GM12878 (cell line): ENCODE data around the gene TBC1D1. TPM values are rescaled to one million over a fixed set of nuclear protein-coding genes. Genes with fewer than 3 reads are reported as not detected.

Source experiments
- ATAC-seq: fragments of 200-7000 bp; cut with Tn5 transposase; 3 replicates; pipeline ENCODE4 v1.9.1; 2020; ENCODE audit warnings: mild to moderate bottlenecking, moderate library complexity
- BruUV-seq: library from RNA; stranded (reverse); fragments of 400-500 nt; replicated peaks from 2 replicates; lab custom pipeline; 2021; lab: Mats Ljungman, UMichigan
- CTCF ChIA-PET: fragments of 300-600 bp; sonication (Branson Sonifier 250); formaldehyde crosslinking; extraction: SDS; loops from one replicate; lab custom pipeline; 2021; ENCODE audit warnings: inconsistent platforms; lab: Yijun Ruan, JAX
- POLR2A ChIA-PET: fragments of 350-600 bp; formaldehyde crosslinking; extraction: SDS; loops from one replicate; lab custom pipeline; 2021; ENCODE audit warnings: inconsistent platforms; lab: Charles Lee
- RAD21 ChIA-PET: fragments of 300-600 bp; sonication (Branson Sonifier 250); formaldehyde crosslinking; loops from one replicate; lab custom pipeline; 2023; ENCODE audit warnings: antibody characterized with exemption; ENCODE audit not compliant: unreplicated experiment; lab: Charles Lee
- SMC1A ChIA-PET: fragments of 300-600 bp; sonication (Branson Sonifier 250); formaldehyde crosslinking; loops from one replicate; lab custom pipeline; 2023; ENCODE audit not compliant: unreplicated experiment, uncharacterized antibody; lab: Charles Lee
- DNase-seq: peaks from one replicate; pipeline ENCODE4 v3.0.0-alpha.2; 2011; ENCODE audit warnings: low read depth, low spot score
- FAIRE-seq: peaks from 3 replicates; lab custom pipeline; 2011; peaks lifted over from hg19 to GRCh38; lab: Jason Lieb, UNC
- H2AFZ ChIP-seq: 2 replicates; pipeline ENCODE4 v1.6.0; 2011; ENCODE audit warnings: low read depth, low read length, control low read depth; ENCODE audit not compliant: control insufficient read depth
- H3K27ac ChIP-seq: 2 replicates; pipeline ENCODE4 v1.5.1; 2011; ENCODE audit warnings: control low read depth; ENCODE audit not compliant: control insufficient read depth, insufficient read depth
- H3K27me3 ChIP-seq, 2 experiments: replicated peaks in 1 of 2; 2 replicates each; pipeline versions ENCODE4 v1.6.0 to v1.6.1; 2011; ENCODE audit warnings: low read length in 1 of 2; ENCODE audit not compliant: control insufficient read depth in 2 of 2, insufficient read depth in 2 of 2
- H3K36me3 ChIP-seq, 2 experiments: 2 replicates each; pipeline ENCODE4 v1.5.1; 2011; ENCODE audit warnings: low read length in 1 of 2; ENCODE audit not compliant: control insufficient read depth in 2 of 2, insufficient read depth in 2 of 2
- H3K4me1 ChIP-seq: 2 replicates; pipeline ENCODE4 v1.6.1; 2011; ENCODE audit warnings: mild to moderate bottlenecking, low read length, moderate library complexity, mixed read lengths; ENCODE audit not compliant: control insufficient read depth, insufficient read depth
- H3K4me2 ChIP-seq: 2 replicates; pipeline ENCODE4 v1.6.0; 2011; ENCODE audit warnings: control low read depth; ENCODE audit not compliant: control insufficient read depth, insufficient read depth
- H3K4me3 ChIP-seq: fragments of 200-600 bp; sonication (generic); 2 replicates; pipeline ENCODE4 v1.5.1; 2016
- H3K79me2 ChIP-seq: 2 replicates; pipeline ENCODE4 v1.6.0; 2011; ENCODE audit warnings: low read length; ENCODE audit not compliant: control insufficient read depth, insufficient read depth
- H3K9ac ChIP-seq: 2 replicates; pipeline ENCODE4 v1.8.0; 2011; ENCODE audit warnings: low read length, control low read depth, mixed read lengths; ENCODE audit not compliant: control insufficient read depth, insufficient read depth
- H3K9me3 ChIP-seq: replicated peaks from 3 replicates; pipeline ENCODE4 v1.5.1; 2011; ENCODE audit warnings: mild to moderate bottlenecking, low read length; ENCODE audit not compliant: control insufficient read depth, insufficient read depth
- H4K20me1 ChIP-seq: 2 replicates; pipeline ENCODE4 v1.6.0; 2011; ENCODE audit not compliant: control insufficient read depth, insufficient read depth
- E2F8 ChIP-seq: fragments of 450-650 bp; IDR thresholded peaks from 2 replicates; pipeline ENCODE4 v1.6.1; 2018; ENCODE audit warnings: mild to moderate bottlenecking, low read depth, moderate library complexity; ENCODE audit not compliant: partially characterized antibody
- IKZF1 ChIP-seq: fragments of 450-650 bp; conservative IDR thresholded peaks from 2 replicates; pipeline ENCODE4 v1.6.1; 2017; ENCODE audit warnings: antibody characterized with exemption, mild to moderate bottlenecking
- IKZF2 ChIP-seq, 2 experiments: fragments of 450-650 bp; IDR thresholded peaks; 2 replicates each; pipeline ENCODE4 v1.6.1; 2017; ENCODE audit warnings: mild to moderate bottlenecking in 2 of 2, moderate library complexity in 2 of 2
- MLLT1 ChIP-seq: fragments of 450-650 bp; IDR thresholded peaks from 2 replicates; pipeline ENCODE4 v1.6.1; 2016; ENCODE audit warnings: mild to moderate bottlenecking
- MTA2 ChIP-seq: fragments of 450-650 bp; IDR thresholded peaks from 2 replicates; pipeline ENCODE4 v1.6.1; 2016; ENCODE audit warnings: low read depth, mild to moderate bottlenecking, moderate library complexity
- NFIC ChIP-seq: IDR thresholded peaks from 2 replicates; pipeline ENCODE4 v1.6.1; 2012; ENCODE audit warnings: low read depth, mild to moderate bottlenecking, inconsistent platforms, low read length, moderate library complexity
- POLR2AphosphoS5 ChIP-seq: IDR thresholded peaks from 2 replicates; pipeline ENCODE4 v1.6.1; 2011; ENCODE audit warnings: mild to moderate bottlenecking, low read length, inconsistent platforms
- SPI1 ChIP-seq: IDR thresholded peaks from 2 replicates; pipeline ENCODE4 v1.6.1; 2011; ENCODE audit warnings: low read depth, mild to moderate bottlenecking, low read length, moderate library complexity, borderline replicate concordance; ENCODE audit not compliant: insufficient read depth
- SREBF1 ChIP-seq: IDR thresholded peaks from 2 replicates; pipeline ENCODE4 v1.6.1; 2012; ENCODE audit warnings: mild to moderate bottlenecking, low read length
- ZNF687 ChIP-seq: fragments of 450-650 bp; IDR thresholded peaks from 2 replicates; pipeline ENCODE4 v1.6.1; 2017; ENCODE audit warnings: mild to moderate bottlenecking, moderate library complexity
- WGBS: methylation state at CpG from one replicate; pipeline ENCODE4 v1.1.6; 2016; ENCODE audit warnings: low lambda C conversion rate; ENCODE audit not compliant: insufficient replicate concordance, insufficient coverage; ENCODE audit errors: missing lambda C conversion rate; 5-methylcytosine and 5-hydroxymethylcytosine counted together
- in situ Hi-C: fragments of 300-500 bp; cut with MboI; formaldehyde crosslinking; loops from 9 replicates; pipeline ENCODE4 v1.14.3; 2018; ENCODE audit warnings: mixed read lengths
- intact Hi-C: fragments of 100-400 bp; cut with micrococcal nuclease; formaldehyde crosslinking; loops from one replicate; pipeline ENCODE4 v1.14.2; 2022; ENCODE audit not compliant: unreplicated experiment
- polyA plus RNA-seq, 11 experiments: library from polyadenylated mRNA; depleted of rRNA in 4 of 11; unstranded in 6 of 11; stranded (reverse) in 5 of 11; fragments of >200 nt; fragmentation: Nextera tagmentation in 4 of 11; fragmentation: Illumina TruSeq in 1 of 11; extraction: Ambion mirVana in 4 of 11; extraction: Trizol in 1 of 11; gene quantifications; 1 replicate in 1 of 11; 2 replicates in 10 of 11; pipeline versions ENCODE4 v1.2.1 to v1.2.3, GENCODE V29; 2011 to 2016; ENCODE audit warnings: inconsistent platforms in 2 of 11, missing spikeins in 2 of 11, low read depth in 1 of 11
- total RNA-seq, 4 experiments: library from RNA; depleted of rRNA in 3 of 4; stranded (reverse); fragments of >200 nt in 3 of 4; fragmentation: Illumina TruSeq in 1 of 4; extraction: Trizol in 1 of 4; gene quantifications; 2 replicates each; pipeline versions ENCODE4 v1.2.1 to v1.2.3, GENCODE V29; 2013 to 2021

The TBC1D1 gene
- total and polyA plus RNA-seq, 10 of the 15 experiments (the other 5 are each of a cell fraction or from before 2014, with no cell fraction given), result 5.3 to 102 (median 57.8) TPM

- SMC1A ChIA-PET, result interaction anchor here (0.7 to 5.3 kb wide), 16 partner anchors 8 to 238 kb away, joined by 3 to 102 read pairs (median 6); no protein-coding TSS in a partner anchor
- H4K20me1 ChIP-seq, result no peaks in the 10 kb centered on the region
- ATAC-seq (peak; percentile 65), FAIRE-seq (no peak), DNase-seq (no peak)
- no peaks in the 10 kb centered on the region for H3K27me3 ChIP-seq
- H3K36me3 ChIP-seq, result peaks cover 0 to 12% of the 10 kb centered on the region in 2 experiments; a peak in 3 of 4 replicates
- peak overlapping the region; percentile 7; the same call in 1 of the 2 replicates for H3K4me3 ChIP-seq
- CTCF ChIA-PET, result interaction anchor here (0.5 to 2.8 kb wide), 16 partner anchors 10 to 951 kb away, joined by 3 to 11 read pairs (median 6); partner anchors contain the start of gene TLR10
- BruUV-seq, result no TSS peak
- H3K4me1 ChIP-seq, result peaks cover 47% of the 10 kb centered on the region
- 55% methylated on average over 7 of the region's 7 CpGs for WGBS
- intact Hi-C loops (loop anchor here (5.0 kb wide), 2 partner anchors 98 to 653 kb away; no protein-coding TSS in a partner anchor), in situ Hi-C loops (loop anchor here (5.0 kb wide), 2 partner anchors 98 to 238 kb away; no protein-coding TSS in a partner anchor)
- no peak overlapping the region; the same call in 1 of the 2 replicates for H2AFZ ChIP-seq
- peak overlapping the region; percentile 69; the same call in 1 of the 2 replicates for H3K4me2 ChIP-seq
- peak overlapping the region; percentile 87 for H3K27ac ChIP-seq
- RAD21 ChIA-PET, result interaction anchor here (0.8 to 8.3 kb wide), 14 partner anchors 11 to 725 kb away, joined by 3 to 128 read pairs (median 5); partner anchors contain the start of gene TLR1
- H3K9me3 ChIP-seq, result no peaks in the 10 kb centered on the region; the same call in 2 of the 3 replicates
- peaks cover 4% of the 10 kb centered on the region for H3K79me2 ChIP-seq
- POLR2A ChIA-PET, result interaction anchor here (0.6 to 2.6 kb wide), 10 partner anchors 12 to 810 kb away, joined by 3 to 13 read pairs (median 4); no protein-coding TSS in a partner anchor
- peak overlapping the region; percentile 50 for H3K9ac ChIP-seq
- TF ChIP-seq SPI1 (0 out of 2 replicates have a peak, but pooled peaks have one; percentile 48), POLR2AphosphoS5 (peak; percentile 61; the same call in 1 of the 2 replicates), E2F8 (no peak), MTA2 (0 out of 2 replicates have a peak, but pooled peaks have one; percentile 43), NFIC (no peak), IKZF1 (peak; percentile 28; the same call in 1 of the 2 replicates), ZNF687 (peak; percentile 88), IKZF2 (IDR thresholded peaks at IDR 0.05) (peak; percentile 10 to 43; a peak in 1 of 4 replicates), SREBF1 (no peak), MLLT1 (peak; percentile 26; the same call in 1 of the 2 replicates)
Measured at GRCh38 chr4:38078590-38079421, 187.9 kb downstream of the TBC1D1 start.
